IMR-90 (cell line): ENCODE measurements around the gene NT5DC3. TPM values are rescaled to one million over a fixed set of nuclear protein-coding genes. Genes with fewer than 3 reads are reported as not detected.

ENCODE experiments used
- ATAC-seq: fragments of 200-7000 bp; cut with Tn5 transposase; 2 replicates; pipeline ENCODE4 v1.9.1; 2020; ENCODE audit warnings: low read depth, mild to moderate bottlenecking, moderate library complexity
- BruUV-seq: library from RNA; stranded (reverse); fragments of 400-500 nt; replicated peaks from 2 replicates; lab custom pipeline; 2021; lab: Mats Ljungman, UMichigan
- CTCF ChIA-PET: fragments of 300-600 bp; formaldehyde crosslinking; extraction: SDS; loops from one replicate; lab custom pipeline; 2021; ENCODE audit warnings: antibody characterized with exemption; lab: Yijun Ruan, JAX
- POLR2A ChIA-PET: fragments of 300-600 bp; sonication (Branson Sonifier 250); formaldehyde crosslinking; loops from one replicate; lab custom pipeline; 2022; ENCODE audit warnings: antibody characterized with exemption; ENCODE audit not compliant: unreplicated experiment; lab: Charles Lee
- DNase-seq: peaks from one replicate; pipeline ENCODE4 v3.0.0; 2013
- H2AFZ ChIP-seq: replicated peaks from 2 replicates; pipeline ENCODE3; 2013; ENCODE audit warnings: low read length, mild to moderate bottlenecking; ENCODE audit not compliant: poor library complexity
- H2AK5ac ChIP-seq: 2 replicates; pipeline ENCODE4 v1.6.1; 2013; ENCODE audit warnings: low read depth, low read length, inconsistent platforms
- H2AK9ac ChIP-seq: replicated peaks from 2 replicates; pipeline ENCODE3; 2013; ENCODE audit warnings: mild to moderate bottlenecking, low read depth, low read length, moderate library complexity; ENCODE audit not compliant: poor library complexity
- H2BK120ac ChIP-seq: 2 replicates; pipeline ENCODE4 v1.6.1; 2013; ENCODE audit warnings: low read depth, low read length, inconsistent platforms
- H2BK15ac ChIP-seq: 3 replicates; pipeline ENCODE4 v1.6.1; 2013; ENCODE audit warnings: low read depth, low read length, inconsistent platforms
- H2BK20ac ChIP-seq: 2 replicates; pipeline ENCODE4 v1.6.1; 2013; ENCODE audit warnings: low read depth, mild to moderate bottlenecking, inconsistent platforms, low read length, moderate library complexity
- H2BK5ac ChIP-seq: 2 replicates; pipeline ENCODE4 v1.6.1; 2013; ENCODE audit warnings: mild to moderate bottlenecking, low read depth, low read length, inconsistent platforms; ENCODE audit not compliant: poor library complexity, severe bottlenecking
- H3K14ac ChIP-seq: replicated peaks from 2 replicates; pipeline ENCODE4 v1.6.1; 2013; ENCODE audit warnings: low read depth, low read length, inconsistent platforms
- H3K18ac ChIP-seq: 2 replicates; pipeline ENCODE4 v1.6.1; 2013; ENCODE audit warnings: low read depth, low read length, control low read depth
- H3K23ac ChIP-seq: 2 replicates; pipeline ENCODE4 v1.6.1; 2013; ENCODE audit warnings: low read depth, low read length, inconsistent platforms
- H3K27ac ChIP-seq: 2 replicates; pipeline ENCODE4 v1.5.1; 2013; ENCODE audit warnings: mild to moderate bottlenecking, control low read depth, low read length; ENCODE audit not compliant: insufficient read depth
- H3K27me3 ChIP-seq: 2 replicates; pipeline ENCODE4 v1.6.1; 2013; ENCODE audit warnings: low read length; ENCODE audit not compliant: control insufficient read depth, insufficient read depth
- H3K36me3 ChIP-seq: 2 replicates; pipeline ENCODE4 v1.6.1; 2013; ENCODE audit warnings: low read length, mixed read lengths; ENCODE audit not compliant: control insufficient read depth, insufficient read depth
- H3K4ac ChIP-seq: 2 replicates; pipeline ENCODE4 v1.6.1; 2013; ENCODE audit warnings: low read depth, low read length, inconsistent platforms
- H3K4me1 ChIP-seq: 2 replicates; pipeline ENCODE4 v1.6.1; 2013; ENCODE audit warnings: low read length, mixed read lengths; ENCODE audit not compliant: control insufficient read depth, insufficient read depth
- H3K4me2 ChIP-seq: 2 replicates; pipeline ENCODE4 v1.6.1; 2013; ENCODE audit warnings: low read depth, mild to moderate bottlenecking, control low read depth, low read length, moderate library complexity
- H3K4me3 ChIP-seq: 2 replicates; pipeline ENCODE4 v1.5.1; 2013; ENCODE audit warnings: low read depth, mild to moderate bottlenecking, control low read depth, low read length, moderate library complexity; ENCODE audit not compliant: insufficient read depth
- H3K56ac ChIP-seq: 2 replicates; pipeline ENCODE4 v1.6.1; 2013; ENCODE audit warnings: low read length, inconsistent platforms; ENCODE audit not compliant: insufficient read depth; ENCODE audit errors: extremely low read depth
- H3K79me1 ChIP-seq, 2 experiments: 2 replicates each; pipeline ENCODE4 v1.6.1; 2013; ENCODE audit warnings: low read length in 2 of 2, inconsistent platforms in 1 of 2, low read depth in 1 of 2
- H3K9ac ChIP-seq: 2 replicates; pipeline ENCODE4 v1.6.1; 2013; ENCODE audit warnings: low read depth, low read length, control low read depth
- H3K9me1 ChIP-seq: 2 replicates; pipeline ENCODE4 v1.6.1; 2013; ENCODE audit warnings: low read length, inconsistent platforms; ENCODE audit not compliant: insufficient read depth
- H3K9me3 ChIP-seq: 2 replicates; pipeline ENCODE4 v1.6.1; 2013; ENCODE audit warnings: low read length; ENCODE audit not compliant: control insufficient read depth, insufficient read depth
- H4K20me1 ChIP-seq: 2 replicates; pipeline ENCODE4 v1.6.1; 2013; ENCODE audit warnings: low read length, inconsistent platforms; ENCODE audit not compliant: insufficient read depth
- H4K5ac ChIP-seq: 2 replicates; pipeline ENCODE4 v1.6.1; 2013; ENCODE audit warnings: mild to moderate bottlenecking, low read depth, low read length, control low read depth
- H4K8ac ChIP-seq, 2 experiments: 2 replicates each; pipeline ENCODE4 v1.6.1; 2013; ENCODE audit warnings: low read depth in 2 of 2, low read length in 2 of 2, control low read depth in 1 of 2, inconsistent platforms in 1 of 2
- H4K91ac ChIP-seq: 2 replicates; pipeline ENCODE4 v1.6.1; 2013; ENCODE audit warnings: low read depth, low read length, inconsistent platforms; ENCODE audit not compliant: insufficient read depth
- BHLHE40 ChIP-seq: fragments of 150-350 bp; IDR thresholded peaks from 2 replicates; pipeline ENCODE4 v1.6.1; 2016; ENCODE audit warnings: mild to moderate bottlenecking, low read depth, low read length
- CEBPB ChIP-seq: IDR thresholded peaks from 2 replicates; pipeline ENCODE4 v1.6.1; 2012; ENCODE audit warnings: low read depth, low read length, improper control_type of control experiment
- CHD1 ChIP-seq: IDR thresholded peaks from 2 replicates; pipeline ENCODE4 v1.6.1; 2012; ENCODE audit warnings: low read depth, low read length, improper control_type of control experiment
- ELK1 ChIP-seq: fragments of 150-350 bp; IDR thresholded peaks from 2 replicates; pipeline ENCODE4 v1.6.1; 2016; ENCODE audit warnings: low read depth, mild to moderate bottlenecking, low read length, moderate library complexity, borderline replicate concordance
- FOS ChIP-seq: fragments of 150-350 bp; IDR thresholded peaks from 2 replicates; pipeline ENCODE4 v1.6.1; 2016; ENCODE audit warnings: low read depth, low read length
- MAFK ChIP-seq: IDR thresholded peaks from 2 replicates; pipeline ENCODE4 v1.6.1; 2012; ENCODE audit warnings: low read depth, low read length, improper control_type of control experiment
- MAZ ChIP-seq: IDR thresholded peaks from 2 replicates; pipeline ENCODE4 v1.6.1; 2012; ENCODE audit warnings: low read depth, mild to moderate bottlenecking, low read length, improper control_type of control experiment, moderate library complexity, borderline replicate concordance
- MXI1 ChIP-seq: IDR thresholded peaks from 2 replicates; pipeline ENCODE4 v1.6.1; 2012; ENCODE audit warnings: low read depth, mild to moderate bottlenecking, low read length, moderate library complexity, borderline replicate concordance
- NFE2L2 ChIP-seq: fragments of 150-350 bp; IDR thresholded peaks from 2 replicates; pipeline ENCODE4 v1.6.1; 2016; ENCODE audit warnings: low read depth, mild to moderate bottlenecking, low read length
- POLR2A ChIP-seq: IDR thresholded peaks from 2 replicates; pipeline ENCODE4 v1.6.1; 2012; ENCODE audit warnings: mild to moderate bottlenecking, low read depth, low read length
- RAD21 ChIP-seq: IDR thresholded peaks from 2 replicates; pipeline ENCODE4 v1.6.1; 2012; ENCODE audit warnings: low read length, improper control_type of control experiment
- RCOR1 ChIP-seq: IDR thresholded peaks from 2 replicates; pipeline ENCODE4 v1.6.1; 2012; ENCODE audit warnings: mild to moderate bottlenecking, low read length, improper control_type of control experiment; ENCODE audit not compliant: insufficient replicate concordance
- RFX5 ChIP-seq: IDR thresholded peaks from 2 replicates; pipeline ENCODE4 v1.8.0; 2012; ENCODE audit warnings: low read depth, mild to moderate bottlenecking, low read length, moderate library complexity
- SMC3 ChIP-seq: fragments of 150-350 bp; IDR thresholded peaks from 2 replicates; pipeline ENCODE4 v1.6.1; 2016; ENCODE audit warnings: low read depth, mild to moderate bottlenecking, antibody characterized with exemption, low read length, moderate library complexity
- WGBS, 2 experiments: methylation state at CpG; one replicate each; pipeline versions ENCODE4 v1.1.5 to v1.1.7; 2013; ENCODE audit warnings: missing lambda C conversion rate in 2 of 2; ENCODE audit not compliant: insufficient read length in 1 of 2; ENCODE audit errors: extremely low coverage in 2 of 2; 5-methylcytosine and 5-hydroxymethylcytosine counted together
- dilution Hi-C: fragments of 300-500 bp; cut with HindIII; formaldehyde crosslinking; loops from one replicate; pipeline ENCODE4 v1.14.3; 2018; ENCODE audit warnings: low sequenced_read_pairs; ENCODE audit not compliant: unreplicated experiment
- in situ Hi-C: fragments of 300-500 bp; cut with MboI; formaldehyde crosslinking; loops from 3 replicates; pipeline ENCODE4 v1.14.3; 2019; ENCODE audit warnings: low sequenced_read_pairs, inconsistent platforms, mixed read lengths
- intact Hi-C: fragments of 100-400 bp; cut with micrococcal nuclease; formaldehyde crosslinking; loops from 2 replicates; pipeline ENCODE4 v1.10.0; 2022
- polyA plus RNA-seq, 3 experiments: library from polyadenylated mRNA; depleted of rRNA; stranded (reverse); fragments of >200 nt; gene quantifications; 2 replicates each; pipeline ENCODE4 v1.2.3, GENCODE V29; 2012; ENCODE audit warnings: low replicate concordance in 1 of 3
- total RNA-seq: library from RNA; depleted of rRNA; stranded (reverse); fragments of >200 nt; gene quantifications from 2 replicates; pipeline ENCODE4 v1.2.3, GENCODE V29; 2012
- TF ChIP-seq, protein P1 (sequence below): conservative IDR thresholded peaks from 2 replicates; pipeline ENCODE4 v1.5.1; 2012; ENCODE audit warnings: mild to moderate bottlenecking, low read depth, low read length, improper control_type of control experiment
- TF ChIP-seq, protein P2 (sequence below): fragments of 150-350 bp; IDR thresholded peaks from 2 replicates; pipeline ENCODE4 v1.6.1; 2017; ENCODE audit warnings: mild to moderate bottlenecking, antibody characterized with exemption, low read length, low read depth

The NT5DC3 gene
- total and polyA plus RNA-seq, 2 of the 4 experiments (the other 2 are of a cell fraction), result 7.3 to 17.6 TPM

GRCh38 chr12:103886195-103886797, 45.3 kb upstream of the NT5DC3 start:
- intact Hi-C loops (loop anchor here (10.0 kb wide), 1 partner anchor 499 kb away; no protein-coding TSS in a partner anchor), in situ Hi-C loops (loop anchor here (10.0 kb wide), 1 partner anchor 219 kb away; no protein-coding TSS in a partner anchor), dilution Hi-C loops (no loop called here)
- no peak overlapping the region for H2BK20ac ChIP-seq
- H4K8ac ChIP-seq, result no peak overlapping the region
- DNase-seq (no peak), ATAC-seq (no peak)
- no peaks in the 10 kb centered on the region for H3K27me3 ChIP-seq
- no peak overlapping the region for H3K23ac ChIP-seq
- H2AK5ac ChIP-seq, result no peak overlapping the region
- H2BK120ac ChIP-seq, result no peak overlapping the region
- H3K9me1 ChIP-seq, result no peaks in the 10 kb centered on the region
- H3K14ac ChIP-seq, result no peak overlapping the region
- H3K27ac ChIP-seq, result no peak overlapping the region
- ChIA-PET CTCF (no interaction called here), POLR2A (no interaction called here)
- no peaks in the 10 kb centered on the region for H3K4me1 ChIP-seq
- H3K18ac ChIP-seq, result no peak overlapping the region
- no peaks in the 10 kb centered on the region for H3K9me3 ChIP-seq
- H4K5ac ChIP-seq, result no peak overlapping the region
- no peak overlapping the region for H3K4me2 ChIP-seq
- no peak overlapping the region for H3K56ac ChIP-seq
- H3K9ac ChIP-seq, result no peak overlapping the region
- TF ChIP-seq, protein P1, sequence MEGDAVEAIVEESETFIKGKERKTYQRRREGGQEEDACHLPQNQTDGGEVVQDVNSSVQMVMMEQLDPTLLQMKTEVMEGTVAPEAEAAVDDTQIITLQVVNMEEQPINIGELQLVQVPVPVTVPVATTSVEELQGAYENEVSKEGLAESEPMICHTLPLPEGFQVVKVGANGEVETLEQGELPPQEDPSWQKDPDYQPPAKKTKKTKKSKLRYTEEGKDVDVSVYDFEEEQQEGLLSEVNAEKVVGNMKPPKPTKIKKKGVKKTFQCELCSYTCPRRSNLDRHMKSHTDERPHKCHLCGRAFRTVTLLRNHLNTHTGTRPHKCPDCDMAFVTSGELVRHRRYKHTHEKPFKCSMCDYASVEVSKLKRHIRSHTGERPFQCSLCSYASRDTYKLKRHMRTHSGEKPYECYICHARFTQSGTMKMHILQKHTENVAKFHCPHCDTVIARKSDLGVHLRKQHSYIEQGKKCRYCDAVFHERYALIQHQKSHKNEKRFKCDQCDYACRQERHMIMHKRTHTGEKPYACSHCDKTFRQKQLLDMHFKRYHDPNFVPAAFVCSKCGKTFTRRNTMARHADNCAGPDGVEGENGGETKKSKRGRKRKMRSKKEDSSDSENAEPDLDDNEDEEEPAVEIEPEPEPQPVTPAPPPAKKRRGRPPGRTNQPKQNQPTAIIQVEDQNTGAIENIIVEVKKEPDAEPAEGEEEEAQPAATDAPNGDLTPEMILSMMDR, result no peak
- TF ChIP-seq CHD1 (no peak), MAFK (no peak), NFE2L2 (no peak), MXI1 (no peak), POLR2A (no peak), RCOR1 (no peak), SMC3 (no peak), ELK1 (no peak), RAD21 (no peak), FOS (no peak), BHLHE40 (no peak), CEBPB (no peak), RFX5 (no peak), MAZ (no peak)
- TF ChIP-seq, protein P2, sequence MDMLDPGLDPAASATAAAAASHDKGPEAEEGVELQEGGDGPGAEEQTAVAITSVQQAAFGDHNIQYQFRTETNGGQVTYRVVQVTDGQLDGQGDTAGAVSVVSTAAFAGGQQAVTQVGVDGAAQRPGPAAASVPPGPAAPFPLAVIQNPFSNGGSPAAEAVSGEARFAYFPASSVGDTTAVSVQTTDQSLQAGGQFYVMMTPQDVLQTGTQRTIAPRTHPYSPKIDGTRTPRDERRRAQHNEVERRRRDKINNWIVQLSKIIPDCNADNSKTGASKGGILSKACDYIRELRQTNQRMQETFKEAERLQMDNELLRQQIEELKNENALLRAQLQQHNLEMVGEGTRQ, result no peak
- H3K4ac ChIP-seq, result no peak overlapping the region
- no peak overlapping the region for H2BK5ac ChIP-seq
- no peak overlapping the region for H4K91ac ChIP-seq
- H3K36me3 ChIP-seq, result no peaks in the 10 kb centered on the region
- no peak overlapping the region for H2AFZ ChIP-seq
- no peaks in the 10 kb centered on the region for H4K20me1 ChIP-seq
- no peaks in the 10 kb centered on the region for H3K79me1 ChIP-seq
- no CpG with 5 or more reads among the region's 4 CpGs for WGBS, 2 experiments
- H3K4me3 ChIP-seq, result no peak overlapping the region
- BruUV-seq, result no TSS peak
- H2AK9ac ChIP-seq, result no peak overlapping the region
- no peak overlapping the region for H2BK15ac ChIP-seq
